Ishikawa (cell line): Measurements from ENCODE around the gene NECTIN1.

Experiments used
- CEBPB ChIP-seq: IDR thresholded peaks from 2 replicates; pipeline ENCODE4 v1.6.1; 2012
- CREB1 ChIP-seq: IDR thresholded peaks from 2 replicates; pipeline ENCODE4 v1.6.1; 2012; ENCODE audit warnings: low read depth
- EGR1 ChIP-seq: IDR thresholded peaks from 2 replicates; pipeline ENCODE4 v1.6.1; 2012
- EP300 ChIP-seq: IDR thresholded peaks from 2 replicates; pipeline ENCODE4 v1.6.1; 2012; ENCODE audit warnings: borderline replicate concordance
- FOXM1 ChIP-seq: IDR thresholded peaks from 2 replicates; pipeline ENCODE4 v1.6.1; 2012; ENCODE audit warnings: low read depth, borderline replicate concordance
- NFIC ChIP-seq: IDR thresholded peaks from 2 replicates; pipeline ENCODE4 v1.6.1; 2012
- RAD21 ChIP-seq: IDR thresholded peaks from 2 replicates; pipeline ENCODE4 v1.6.1; 2012; ENCODE audit warnings: low read depth
- TAF1 ChIP-seq: IDR thresholded peaks from 2 replicates; pipeline ENCODE4 v1.6.1; 2012; ENCODE audit warnings: low read depth, mild to moderate bottlenecking
- TCF12 ChIP-seq: IDR thresholded peaks from 2 replicates; pipeline ENCODE4 v1.6.1; 2012; ENCODE audit warnings: low read depth
- TEAD4 ChIP-seq: IDR thresholded peaks from 2 replicates; pipeline ENCODE4 v1.6.1; 2012
- YY1 ChIP-seq: IDR thresholded peaks from 2 replicates; pipeline ENCODE4 v1.6.1; 2012; ENCODE audit warnings: low read depth
- ZBTB7A ChIP-seq: IDR thresholded peaks from 2 replicates; pipeline ENCODE4 v1.6.1; 2012; ENCODE audit warnings: low read depth
- TF ChIP-seq, protein P1 (sequence below): IDR thresholded peaks from 2 replicates; pipeline ENCODE4 v1.6.1; 2012
- TF ChIP-seq, protein P2 (sequence below): IDR thresholded peaks from 2 replicates; pipeline ENCODE4 v1.6.1; 2012
- TF ChIP-seq, protein P3 (sequence below): IDR thresholded peaks from 2 replicates; pipeline ENCODE4 v1.6.1; 2012; ENCODE audit warnings: low read depth, mild to moderate bottlenecking

NECTIN1 gene

DNA sequence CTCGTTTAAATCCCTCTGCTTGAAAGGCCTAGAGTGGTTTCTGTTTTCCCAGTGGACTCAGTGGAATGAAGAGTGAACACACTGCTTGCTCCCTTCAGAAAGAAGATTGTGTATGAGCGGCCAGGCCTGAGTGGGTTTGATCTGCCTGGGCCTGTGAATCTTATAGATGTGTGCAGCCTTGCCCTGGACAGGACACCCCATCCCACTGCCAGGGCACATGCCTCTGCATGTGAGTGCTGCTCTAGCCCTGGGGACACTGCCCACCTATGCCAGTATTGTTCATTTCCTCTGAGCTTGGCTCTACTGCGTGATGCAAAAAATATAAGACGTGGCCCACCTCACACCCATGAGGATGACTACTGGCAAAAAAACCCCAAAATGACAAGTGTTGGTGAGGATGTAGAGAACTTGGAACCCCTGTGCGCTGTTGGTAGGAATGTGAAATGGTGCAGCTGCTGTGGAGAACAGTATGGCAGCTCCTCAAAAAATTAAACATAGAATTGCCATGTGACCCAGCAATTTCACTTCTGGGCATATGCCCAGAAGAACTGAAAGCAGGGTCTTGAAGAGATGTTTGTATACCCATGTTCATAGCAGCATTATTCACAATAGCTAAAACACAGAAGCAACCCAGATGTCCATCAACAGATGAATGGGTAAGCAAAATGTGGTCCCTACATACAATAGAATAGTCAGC is 27.3 kb upstream of the NECTIN1 start:
- TF ChIP-seq, protein P1, sequence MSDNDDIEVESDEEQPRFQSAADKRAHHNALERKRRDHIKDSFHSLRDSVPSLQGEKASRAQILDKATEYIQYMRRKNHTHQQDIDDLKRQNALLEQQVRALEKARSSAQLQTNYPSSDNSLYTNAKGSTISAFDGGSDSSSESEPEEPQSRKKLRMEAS, result no peak
- TF ChIP-seq RAD21, result no peak
- TF ChIP-seq YY1, result no peak
- no peak for TF ChIP-seq CEBPB
- no peak for TF ChIP-seq FOXM1
- no peak for TF ChIP-seq ZBTB7A
- no peak for TF ChIP-seq TAF1
- TF ChIP-seq TEAD4, result no peak
- TF ChIP-seq EP300, result no peak

DNA sequence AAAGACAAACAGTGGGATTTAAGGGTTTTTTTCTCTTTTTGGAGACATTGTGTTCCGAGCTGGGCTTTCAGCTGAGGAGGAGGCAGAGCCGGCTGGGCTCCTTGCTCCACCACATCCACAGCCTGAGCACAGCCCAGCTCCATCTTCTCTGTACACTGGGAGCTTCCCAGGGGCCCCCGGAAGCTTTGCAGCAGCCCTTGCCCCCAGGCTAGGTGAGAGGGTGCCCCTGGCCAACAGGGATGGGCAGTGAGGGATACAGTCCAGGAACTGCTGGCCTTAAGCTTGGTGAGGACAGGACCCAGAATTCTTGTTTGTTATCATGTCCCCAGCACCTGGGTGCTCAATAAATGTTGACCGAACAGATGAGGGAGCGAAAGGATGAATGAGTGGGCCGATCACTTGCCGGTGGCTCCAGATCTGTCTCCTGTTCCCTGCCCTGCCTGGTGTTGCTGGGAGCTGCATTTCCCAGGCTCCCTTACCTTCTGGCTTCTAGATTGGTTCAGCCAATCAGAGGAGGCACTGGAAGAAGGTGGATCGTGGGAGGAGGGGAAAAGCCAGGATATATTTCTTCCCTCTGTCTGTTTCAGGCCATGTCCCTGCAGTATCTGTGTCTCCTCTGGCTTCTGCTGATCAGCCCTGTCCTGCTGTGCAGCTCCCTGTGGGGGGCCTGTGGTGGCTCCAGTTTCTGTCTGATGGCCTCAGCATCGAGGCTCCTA is 26.5 kb upstream of the NECTIN1 start:
- TF ChIP-seq FOXM1 (no peak), CREB1 (no peak), EP300 (no peak), EGR1 (no peak), TEAD4 (no peak), ZBTB7A (no peak), RAD21 (no peak), CEBPB (no peak)
- TF ChIP-seq, protein P1, result no peak
- TF ChIP-seq, protein P2, sequence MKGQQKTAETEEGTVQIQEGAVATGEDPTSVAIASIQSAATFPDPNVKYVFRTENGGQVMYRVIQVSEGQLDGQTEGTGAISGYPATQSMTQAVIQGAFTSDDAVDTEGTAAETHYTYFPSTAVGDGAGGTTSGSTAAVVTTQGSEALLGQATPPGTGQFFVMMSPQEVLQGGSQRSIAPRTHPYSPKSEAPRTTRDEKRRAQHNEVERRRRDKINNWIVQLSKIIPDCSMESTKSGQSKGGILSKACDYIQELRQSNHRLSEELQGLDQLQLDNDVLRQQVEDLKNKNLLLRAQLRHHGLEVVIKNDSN, result no peak
- TF ChIP-seq, protein P3, sequence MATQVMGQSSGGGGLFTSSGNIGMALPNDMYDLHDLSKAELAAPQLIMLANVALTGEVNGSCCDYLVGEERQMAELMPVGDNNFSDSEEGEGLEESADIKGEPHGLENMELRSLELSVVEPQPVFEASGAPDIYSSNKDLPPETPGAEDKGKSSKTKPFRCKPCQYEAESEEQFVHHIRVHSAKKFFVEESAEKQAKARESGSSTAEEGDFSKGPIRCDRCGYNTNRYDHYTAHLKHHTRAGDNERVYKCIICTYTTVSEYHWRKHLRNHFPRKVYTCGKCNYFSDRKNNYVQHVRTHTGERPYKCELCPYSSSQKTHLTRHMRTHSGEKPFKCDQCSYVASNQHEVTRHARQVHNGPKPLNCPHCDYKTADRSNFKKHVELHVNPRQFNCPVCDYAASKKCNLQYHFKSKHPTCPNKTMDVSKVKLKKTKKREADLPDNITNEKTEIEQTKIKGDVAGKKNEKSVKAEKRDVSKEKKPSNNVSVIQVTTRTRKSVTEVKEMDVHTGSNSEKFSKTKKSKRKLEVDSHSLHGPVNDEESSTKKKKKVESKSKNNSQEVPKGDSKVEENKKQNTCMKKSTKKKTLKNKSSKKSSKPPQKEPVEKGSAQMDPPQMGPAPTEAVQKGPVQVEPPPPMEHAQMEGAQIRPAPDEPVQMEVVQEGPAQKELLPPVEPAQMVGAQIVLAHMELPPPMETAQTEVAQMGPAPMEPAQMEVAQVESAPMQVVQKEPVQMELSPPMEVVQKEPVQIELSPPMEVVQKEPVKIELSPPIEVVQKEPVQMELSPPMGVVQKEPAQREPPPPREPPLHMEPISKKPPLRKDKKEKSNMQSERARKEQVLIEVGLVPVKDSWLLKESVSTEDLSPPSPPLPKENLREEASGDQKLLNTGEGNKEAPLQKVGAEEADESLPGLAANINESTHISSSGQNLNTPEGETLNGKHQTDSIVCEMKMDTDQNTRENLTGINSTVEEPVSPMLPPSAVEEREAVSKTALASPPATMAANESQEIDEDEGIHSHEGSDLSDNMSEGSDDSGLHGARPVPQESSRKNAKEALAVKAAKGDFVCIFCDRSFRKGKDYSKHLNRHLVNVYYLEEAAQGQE, result no peak

DNA sequence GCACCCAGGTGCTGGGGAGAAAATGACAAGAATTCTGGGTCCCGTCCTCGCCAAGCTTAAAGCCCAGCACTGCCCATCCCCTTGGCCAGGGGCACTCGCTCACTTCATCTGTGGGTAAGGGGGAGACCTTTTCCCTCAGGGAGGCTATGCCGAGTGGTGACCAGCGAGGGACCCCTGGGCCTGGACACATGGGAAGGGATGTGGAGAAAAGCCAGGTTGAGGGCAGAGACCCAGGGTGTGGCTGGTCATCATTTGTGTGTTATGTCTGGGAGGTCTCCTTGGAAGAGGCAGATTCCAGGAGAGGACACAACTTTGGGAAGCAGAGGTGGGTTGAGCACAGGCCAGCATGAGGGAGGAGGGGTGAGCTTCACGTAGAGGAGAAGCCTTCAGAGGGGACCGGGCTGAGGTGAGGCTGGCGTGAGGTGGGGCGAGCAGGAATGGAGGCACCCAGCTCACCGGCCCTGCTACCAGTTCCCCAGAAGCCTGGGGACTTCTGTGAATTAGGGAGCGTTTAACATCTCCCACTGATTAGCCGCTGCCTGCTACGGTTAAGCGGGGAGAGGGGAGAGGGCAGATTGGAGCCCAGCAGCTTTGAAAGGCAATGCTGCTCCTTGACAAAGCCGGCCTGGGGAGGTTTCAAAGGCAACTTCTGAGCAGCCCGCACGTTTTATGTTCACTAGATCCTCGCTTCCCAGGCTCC is 25.8 kb upstream of the NECTIN1 start:
- TF ChIP-seq TCF12, result no peak
- TF ChIP-seq NFIC, result no peak
- TF ChIP-seq ZBTB7A, result no peak

DNA sequence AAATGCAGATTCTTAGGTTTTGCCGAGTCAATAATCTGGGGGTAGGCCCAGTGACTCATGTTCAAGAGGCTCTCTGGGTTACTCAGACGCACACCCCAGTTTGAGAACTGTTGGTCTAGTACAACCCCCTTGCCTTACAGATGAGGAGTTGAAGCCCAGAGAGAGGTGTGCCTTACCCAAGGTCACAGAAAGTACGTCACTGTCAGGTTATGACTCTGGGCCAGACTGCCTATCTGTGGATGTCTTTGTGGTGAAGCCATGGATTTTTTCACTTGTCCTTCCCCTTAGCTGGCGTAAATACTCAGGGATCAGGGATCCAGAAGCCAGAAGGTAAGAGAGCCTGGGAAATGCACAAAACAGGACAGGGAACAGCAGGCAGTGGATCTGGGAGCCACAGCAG is 25.2 kb upstream of the NECTIN1 start:
- TF ChIP-seq NFIC (no peak), EGR1 (no peak), YY1 (no peak), TAF1 (no peak), CREB1 (no peak)

DNA sequence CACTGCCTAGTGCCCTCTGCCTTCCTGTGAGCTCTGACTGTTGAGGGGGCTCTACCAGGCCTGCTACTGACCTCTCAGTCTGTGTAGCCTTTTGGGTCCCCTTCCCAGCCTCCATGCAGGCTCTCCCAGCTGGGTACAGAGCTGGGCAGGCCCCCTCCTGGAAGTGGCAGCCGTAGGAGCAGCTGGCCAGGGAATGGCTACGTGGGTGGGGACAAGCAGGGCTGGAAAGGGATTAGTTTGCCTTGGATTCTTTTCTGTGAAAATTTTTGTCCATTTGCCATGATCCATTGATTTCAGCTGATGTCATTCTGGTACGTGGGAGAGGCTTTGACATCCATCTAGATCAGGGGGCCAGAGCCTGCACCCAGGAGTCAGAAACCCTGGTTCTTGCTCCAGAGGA is 23.9 kb upstream of the NECTIN1 start:
- no peak for TF ChIP-seq ZBTB7A
- TF ChIP-seq, protein P2, result no peak
- no peak for TF ChIP-seq EGR1
- TF ChIP-seq, protein P1, result no peak
- no peak for TF ChIP-seq EP300
- TF ChIP-seq TCF12, result no peak
- TF ChIP-seq NFIC, result no peak
- no peak for TF ChIP-seq FOXM1
- TF ChIP-seq CREB1, result no peak
- TF ChIP-seq CEBPB, result no peak
- TF ChIP-seq, protein P3, result no peak
- TF ChIP-seq TEAD4, result no peak
- TF ChIP-seq TAF1, result no peak
- TF ChIP-seq RAD21, result no peak
- no peak for TF ChIP-seq YY1
